ENCODE measurements around the gene SIL1. TPM values are rescaled to one million over a fixed set of nuclear protein-coding genes. Genes with fewer than 3 reads are reported as not detected.
"Not testable (repeated sequence)": the region's sequence is repeated elsewhere in the genome, so short reads cannot be mapped to it uniquely, and the experiment has no call there.

The SIL1 gene
- total RNA-seq, 2 experiments from 2014 or later = 27.2 to 30.3 TPM

- H3K4me1 Mint-ChIP-seq (ENCODE audit: low read depth); H3K9me3 Mint-ChIP-seq; H3K36me3 Mint-ChIP-seq; H3K27ac Mint-ChIP-seq; DNase-seq; intact Hi-C loops (cut with micrococcal nuclease); POLR2A ChIA-PET; H3K27me3 Mint-ChIP-seq; H3K4me3 Mint-ChIP-seq; CTCF ChIA-PET: not testable (repeated sequence)
Measured at GRCh38 chr5:139164897-139165296, 33.3 kb downstream of the SIL1 start.

- Mint-ChIP-seq H3K27ac (no peak overlapping the region), H3K4me1 (ENCODE audit: low read depth) (no peaks in the 10 kb centered on the region), H3K4me3 (no peak overlapping the region), H3K9me3 (no peaks in the 10 kb centered on the region), H3K27me3 (no peaks in the 10 kb centered on the region), H3K36me3 (no peaks in the 10 kb centered on the region)
- DNase-seq = peak; percentile 41
- POLR2A ChIA-PET = interaction anchor here (0.6 to 1.4 kb wide), 2 partner anchors 19 to 82 kb away, joined by 3 read pairs; no protein-coding TSS in a partner anchor
- CTCF ChIA-PET = no interaction called here
- intact Hi-C loops (cut with micrococcal nuclease) = no loop called here
Measured at GRCh38 chr5:139164020-139164419, 34.1 kb downstream of the SIL1 start.

DNA sequence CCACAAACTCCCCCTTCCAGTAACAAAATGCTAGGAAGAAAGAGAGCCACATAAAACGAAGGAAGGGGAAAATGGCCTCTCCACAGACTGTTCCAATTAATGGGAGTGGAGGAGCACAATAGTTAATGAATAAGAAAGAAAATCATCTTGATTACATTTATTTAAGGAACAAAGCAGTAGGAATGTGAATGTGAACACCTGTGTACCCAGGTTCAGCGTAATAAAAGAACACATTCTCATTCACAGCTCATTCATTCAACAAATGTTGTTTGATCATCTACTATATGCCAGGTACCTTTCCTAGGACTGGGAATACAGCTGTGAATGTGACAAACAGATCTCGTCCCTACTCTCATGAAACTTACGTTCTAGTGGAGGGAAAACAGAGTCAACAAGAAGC, 35.7 kb downstream of the SIL1 start:
- Mint-ChIP-seq H3K4me1 (ENCODE audit: low read depth) (no peaks in the 10 kb centered on the region), H3K27me3 (no peaks in the 10 kb centered on the region), H3K27ac (no peak overlapping the region), H3K9me3 (no peaks in the 10 kb centered on the region), H3K4me3 (no peak overlapping the region), H3K36me3 (no peaks in the 10 kb centered on the region)
- intact Hi-C loops (cut with micrococcal nuclease) = no loop called here
- ChIA-PET POLR2A (no interaction called here), CTCF (interaction anchor here (0.7 kb wide), 1 partner anchor 515 kb away, joined by 3 read pairs; no protein-coding TSS in a partner anchor)
- no peak for DNase-seq

- POLR2A ChIA-PET = no interaction called here
- CTCF ChIA-PET = interaction anchor here (0.6 kb wide), 1 partner anchor 107 kb away, joined by 3 read pairs; no protein-coding TSS in a partner anchor
- H3K36me3 Mint-ChIP-seq = peaks cover 2% of the 10 kb centered on the region
- H3K4me1 Mint-ChIP-seq (ENCODE audit: low read depth) = peaks cover 6% of the 10 kb centered on the region
- intact Hi-C loops (cut with micrococcal nuclease) = no loop called here
- no peak overlapping the region for H3K4me3 Mint-ChIP-seq
- H3K27me3 Mint-ChIP-seq = no peaks in the 10 kb centered on the region
- no peak overlapping the region for H3K27ac Mint-ChIP-seq
- peaks cover 2% of the 10 kb centered on the region for H3K9me3 Mint-ChIP-seq
- DNase-seq = no peak
Measured at GRCh38 chr5:139158791-139159190, 39.4 kb downstream of the SIL1 start.

GRCh38 chr5:139157556-139157955, 40.6 kb downstream of the SIL1 start:
- peaks cover 2% of the 10 kb centered on the region for H3K36me3 Mint-ChIP-seq
- no peak overlapping the region for H3K4me3 Mint-ChIP-seq
- no peak overlapping the region for H3K27ac Mint-ChIP-seq
- peaks cover 6% of the 10 kb centered on the region for H3K4me1 Mint-ChIP-seq (ENCODE audit: low read depth)
- no peak for DNase-seq
- ChIA-PET POLR2A (no interaction called here), CTCF (no interaction called here)
- intact Hi-C loops (cut with micrococcal nuclease) = no loop called here
- no peaks in the 10 kb centered on the region for H3K27me3 Mint-ChIP-seq
- H3K9me3 Mint-ChIP-seq = peaks cover 2% of the 10 kb centered on the region

- no peak for DNase-seq
- H3K27ac Mint-ChIP-seq = no peak overlapping the region
- peaks cover 2% of the 10 kb centered on the region for H3K9me3 Mint-ChIP-seq
- ChIA-PET CTCF (no interaction called here), POLR2A (no interaction called here)
- intact Hi-C loops (cut with micrococcal nuclease) = no loop called here
- no peak overlapping the region for H3K4me3 Mint-ChIP-seq
- H3K4me1 Mint-ChIP-seq (ENCODE audit: low read depth) = peaks cover 6% of the 10 kb centered on the region
- H3K27me3 Mint-ChIP-seq = no peaks in the 10 kb centered on the region
- H3K36me3 Mint-ChIP-seq = peaks cover 2% of the 10 kb centered on the region
Measured at GRCh38 chr5:139156814-139157213, 41.4 kb downstream of the SIL1 start.

DNA sequence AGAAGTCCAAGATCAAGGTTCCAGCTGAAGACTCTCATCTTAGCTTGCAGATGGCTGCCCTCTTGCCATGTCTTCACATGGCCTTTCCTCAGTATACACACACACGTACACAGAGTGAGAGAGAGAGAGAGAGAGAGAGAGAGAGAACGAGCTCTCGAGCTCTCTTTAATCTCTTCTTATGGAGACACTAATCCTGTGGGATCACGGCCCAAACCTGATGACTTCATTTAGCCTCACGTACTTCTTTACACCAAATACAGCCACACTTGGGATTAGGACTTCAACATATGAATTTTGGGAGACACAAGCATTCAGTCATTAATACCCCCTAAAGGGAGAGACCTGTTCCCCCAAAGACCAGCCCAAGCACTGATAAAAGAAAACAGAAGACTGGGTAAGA, 42.8 kb downstream of the SIL1 start:
- CTCF ChIA-PET = no interaction called here
- Mint-ChIP-seq H3K4me1 (ENCODE audit: low read depth) (peaks cover 7% of the 10 kb centered on the region), H3K4me3 (no peak overlapping the region), H3K9me3 (peaks cover 2% of the 10 kb centered on the region), H3K27ac (no peak overlapping the region), H3K27me3 (no peaks in the 10 kb centered on the region), H3K36me3 (peaks cover 2% of the 10 kb centered on the region)
- intact Hi-C loops (cut with micrococcal nuclease) = no loop called here
- POLR2A ChIA-PET = no interaction called here
- no peak for DNase-seq

- H3K27me3 Mint-ChIP-seq = no peaks in the 10 kb centered on the region
- DNase-seq = no peak
- peaks cover 2% of the 10 kb centered on the region for H3K36me3 Mint-ChIP-seq
- peaks cover 29% of the 10 kb centered on the region for H3K4me1 Mint-ChIP-seq (ENCODE audit: low read depth)
- ChIA-PET CTCF (no interaction called here), POLR2A (no interaction called here)
- H3K9me3 Mint-ChIP-seq = peaks cover 2% of the 10 kb centered on the region
- H3K4me3 Mint-ChIP-seq = no peak overlapping the region
- intact Hi-C loops (cut with micrococcal nuclease) = no loop called here
- H3K27ac Mint-ChIP-seq = no peak overlapping the region
Measured at GRCh38 chr5:139151902-139152301, 46.3 kb downstream of the SIL1 start.

GRCh38 chr5:139150367-139150999, 47.7 kb downstream of the SIL1 start:
- ChIA-PET CTCF (interaction anchor here (0.7 kb wide), 1 partner anchor 149 kb away, joined by 3 read pairs; no protein-coding TSS in a partner anchor), POLR2A (no interaction called here)
- Mint-ChIP-seq H3K27me3 (no peaks in the 10 kb centered on the region), H3K4me1 (ENCODE audit: low read depth) (peaks cover 34% of the 10 kb centered on the region), H3K27ac (no peak overlapping the region), H3K4me3 (no peak overlapping the region), H3K9me3 (no peaks in the 10 kb centered on the region), H3K36me3 (no peaks in the 10 kb centered on the region)
- intact Hi-C loops (cut with micrococcal nuclease) = no loop called here
- DNase-seq = no peak

GRCh38 chr5:139149477-139150199, 48.5 kb downstream of the SIL1 start:
- intact Hi-C loops (cut with micrococcal nuclease) = loop anchor here (5.0 kb wide), 1 partner anchor 82 kb away; no protein-coding TSS in a partner anchor
- DNase-seq = no peak
- CTCF ChIA-PET = interaction anchor here (0.7 kb wide), 1 partner anchor 150 kb away, joined by 3 read pairs; no protein-coding TSS in a partner anchor

DNA sequence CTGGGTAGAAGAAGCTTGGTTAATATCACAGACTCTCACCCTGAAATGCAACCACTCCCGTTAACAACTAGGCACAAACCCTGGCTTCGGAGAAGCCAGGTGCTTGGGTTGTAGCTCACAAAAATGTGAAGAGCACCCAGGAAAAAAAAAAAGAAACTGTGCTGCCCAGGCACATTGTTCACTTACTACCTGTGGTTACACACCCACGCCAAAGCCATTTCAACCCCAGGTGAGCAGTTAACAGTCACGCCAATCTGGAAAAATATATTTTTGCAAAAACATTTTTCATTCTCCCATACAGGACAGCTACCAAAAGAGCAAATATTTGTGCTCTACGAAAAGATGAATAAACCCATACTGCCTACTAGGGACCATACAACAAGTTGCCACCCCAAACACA, 49.2 kb downstream of the SIL1 start:
- no peak for DNase-seq
- Mint-ChIP-seq H3K4me3 (no peak overlapping the region), H3K27me3 (no peaks in the 10 kb centered on the region), H3K4me1 (ENCODE audit: low read depth) (peaks cover 44% of the 10 kb centered on the region), H3K36me3 (peaks cover 1% of the 10 kb centered on the region), H3K9me3 (peaks cover 2% of the 10 kb centered on the region), H3K27ac (no peak overlapping the region)
- ChIA-PET CTCF (no interaction called here), POLR2A (no interaction called here)
- intact Hi-C loops (cut with micrococcal nuclease) = loop anchor here (5.0 kb wide), 1 partner anchor 82 kb away; no protein-coding TSS in a partner anchor

More at GRCh38 chr5:139149477-139150199, 48.5 kb downstream of the SIL1 start:
- H3K9me3 Mint-ChIP-seq = peaks cover 2% of the 10 kb centered on the region
- POLR2A ChIA-PET = no interaction called here
- H3K4me3 Mint-ChIP-seq = no peak overlapping the region
- peaks cover 41% of the 10 kb centered on the region for H3K4me1 Mint-ChIP-seq (ENCODE audit: low read depth)
- no peaks in the 10 kb centered on the region for H3K36me3 Mint-ChIP-seq
- H3K27ac Mint-ChIP-seq = no peak overlapping the region
- no peaks in the 10 kb centered on the region for H3K27me3 Mint-ChIP-seq

GRCh38 chr5:139148306-139148705, 49.9 kb downstream of the SIL1 start:
- Mint-ChIP-seq H3K4me3 (no peak overlapping the region), H3K27ac (no peak overlapping the region), H3K36me3 (peaks cover 1% of the 10 kb centered on the region), H3K9me3 (peaks cover 2% of the 10 kb centered on the region), H3K4me1 (ENCODE audit: low read depth) (peaks cover 46% of the 10 kb centered on the region), H3K27me3 (no peaks in the 10 kb centered on the region)
- intact Hi-C loops (cut with micrococcal nuclease) = loop anchor here (5.0 kb wide), 1 partner anchor 81 kb away; no protein-coding TSS in a partner anchor
- ChIA-PET POLR2A (no interaction called here), CTCF (no interaction called here)
- no peak for DNase-seq

Measured in activated CD4-positive, alpha-beta memory T cell treated with anti-CD3 and anti-CD28 coated beads for 36 hours (primary cell).